ENCODE data around the gene GPR61.

The GPR61 gene

GRCh38 chr1:109509176-109510134 lies 30.2 kb upstream of the GPR61 start, which contains the start of gene AMIGO1:
AMIGO1 (minus strand) TSS chr1:109509727; CDS start chr1:109508912, 815 bp downstream.
- peak; percentile 58 for DNase-seq

DNA sequence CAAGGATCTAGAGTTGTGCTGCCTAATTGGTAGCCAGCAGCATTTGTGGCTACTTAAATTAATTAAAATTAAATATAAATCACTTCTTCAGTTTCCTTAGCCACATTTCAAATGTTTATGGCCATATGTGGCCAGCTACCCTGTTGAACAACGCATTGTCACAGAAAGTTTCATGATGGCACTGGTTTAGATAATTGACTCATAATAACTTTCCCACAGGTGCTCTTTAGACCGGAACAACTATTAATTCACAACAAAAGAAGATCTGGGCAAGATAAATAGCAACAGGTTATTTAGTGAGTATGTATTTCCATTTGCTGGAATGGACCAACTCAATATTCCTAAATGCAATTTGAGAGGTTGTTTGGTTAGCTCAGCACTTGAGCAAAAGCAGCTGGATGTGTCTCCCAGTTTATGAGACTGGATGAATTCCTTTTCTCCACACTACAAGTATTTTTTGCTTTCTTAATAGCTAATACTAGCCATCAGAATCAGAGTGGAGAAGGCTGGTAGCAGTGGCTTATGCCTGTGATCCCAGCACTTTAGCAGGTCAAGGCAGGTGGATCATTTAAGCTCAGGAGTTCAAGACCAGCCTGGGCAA lies 26.5 kb upstream of the GPR61 start:
- DNase-seq: no peak

DNA sequence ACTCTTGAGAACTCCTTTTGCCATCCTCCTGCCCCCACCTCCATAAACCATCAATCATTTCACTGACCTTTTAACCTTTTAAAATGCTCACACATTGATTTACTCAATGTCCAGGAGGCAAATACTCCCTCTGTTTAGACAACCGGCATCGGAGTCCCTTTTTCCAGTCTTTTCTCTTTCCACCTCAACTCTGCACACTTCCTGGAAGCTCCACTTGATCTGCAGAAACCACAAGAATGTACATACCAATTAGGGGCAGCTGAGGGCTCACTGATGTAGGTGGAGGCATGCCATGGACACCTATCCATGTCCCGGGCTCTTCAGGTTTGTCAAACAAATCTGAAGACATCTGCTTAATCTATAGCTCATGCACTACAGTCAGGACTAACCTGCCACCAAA lies 24.8 kb upstream of the GPR61 start:
- DNase-seq: no peak

DNA sequence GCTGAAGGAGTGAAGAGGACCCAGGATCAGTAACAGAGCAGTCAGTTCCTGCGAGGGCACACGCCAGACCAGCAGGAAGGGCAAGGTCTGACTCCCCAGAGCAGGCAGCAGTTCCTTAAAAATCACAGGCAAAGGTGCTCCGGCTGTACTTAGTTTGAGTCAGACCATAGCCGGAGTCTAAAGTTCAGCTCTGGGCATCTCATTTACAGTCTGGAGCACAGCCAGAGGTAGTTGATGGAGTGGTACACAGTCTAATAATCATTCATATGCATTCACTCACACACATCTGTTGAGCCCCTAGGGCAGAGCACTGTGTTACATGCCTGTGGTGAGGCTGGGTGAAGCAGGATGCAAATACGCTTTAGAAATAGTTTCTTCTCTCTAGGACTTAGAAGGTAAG lies 22.8 kb upstream of the GPR61 start:
- no peak for DNase-seq

GRCh38 chr1:109517337-109517736 lies 22.3 kb upstream of the GPR61 start:
- DNase-seq: no peak

- DNase-seq: no peak
Observed at GRCh38 chr1:109521002-109521951, 18.4 kb upstream of the GPR61 start.

DNA sequence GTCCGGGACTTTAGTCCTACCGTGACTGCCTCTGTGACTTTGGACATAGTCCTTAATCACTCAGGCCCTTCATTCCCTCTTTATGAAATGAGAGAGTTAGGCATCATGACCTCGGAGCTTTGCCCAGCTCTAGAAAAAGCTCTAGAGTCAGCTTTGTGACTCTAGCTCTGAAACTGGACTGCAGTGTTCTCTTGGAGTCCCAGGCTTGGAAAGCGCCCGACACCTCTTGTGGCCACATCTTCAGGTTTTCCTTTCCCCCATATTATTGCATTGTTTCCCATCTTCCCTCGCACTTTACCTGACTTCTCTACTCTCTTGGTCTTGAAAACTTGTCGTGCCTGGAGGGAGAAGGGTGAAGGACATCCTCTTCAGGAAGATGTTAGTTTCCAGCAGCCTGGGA lies 17.6 kb upstream of the GPR61 start:
- DNase-seq: no peak

DNA sequence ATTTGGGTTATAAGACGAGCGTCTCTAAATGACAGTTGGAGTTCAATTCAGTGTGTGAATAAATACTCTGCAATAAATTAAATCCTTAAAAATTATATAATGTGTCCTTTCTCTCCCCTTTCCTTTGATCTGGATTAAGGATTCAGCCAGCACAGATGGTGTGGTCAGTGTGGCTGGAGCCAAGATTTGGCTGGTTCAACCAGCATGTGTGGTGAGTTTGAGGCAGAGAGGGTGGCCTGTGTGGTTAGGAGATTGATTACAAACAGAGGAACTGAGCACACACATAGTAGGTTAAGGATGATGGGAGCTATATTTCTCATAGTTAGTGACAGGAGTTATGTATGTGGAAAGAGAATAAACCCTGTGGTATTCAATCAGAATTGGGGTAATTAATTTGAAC lies 16.0 kb upstream of the GPR61 start:
- no peak for DNase-seq

DNA sequence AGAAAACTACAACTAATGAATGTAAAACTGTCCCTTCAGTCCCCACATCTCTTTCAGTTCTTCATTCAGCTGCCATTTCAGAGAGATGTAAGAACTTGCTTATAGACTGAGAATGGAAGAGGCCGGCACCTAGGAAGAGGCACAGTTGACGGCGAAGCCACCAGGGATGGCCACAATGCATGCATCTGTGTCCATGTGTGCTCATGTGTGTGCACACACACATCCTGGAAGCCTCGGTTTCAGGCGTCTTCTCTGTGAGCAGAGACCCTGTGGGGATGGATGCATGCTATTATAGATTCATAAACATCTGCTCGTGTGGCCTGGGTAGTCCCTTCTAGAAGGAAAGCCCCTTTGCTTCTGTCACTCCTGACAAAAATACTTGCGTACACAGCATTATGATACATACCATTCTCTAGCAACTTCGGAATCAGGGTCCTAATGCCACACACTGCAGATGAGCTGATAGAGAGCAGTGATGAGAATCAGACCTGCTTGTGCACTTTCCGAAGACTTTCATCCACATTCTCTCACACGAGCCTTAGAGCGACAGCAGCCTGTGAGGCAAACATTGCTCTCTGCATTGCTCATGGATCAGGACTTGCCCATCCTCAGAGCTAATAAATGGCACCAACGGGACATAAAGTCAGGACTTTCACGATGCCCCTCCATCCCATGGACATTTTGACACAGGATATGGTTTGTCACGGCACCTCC lies 12.4 kb upstream of the GPR61 start:
- DNase-seq: no peak

DNA sequence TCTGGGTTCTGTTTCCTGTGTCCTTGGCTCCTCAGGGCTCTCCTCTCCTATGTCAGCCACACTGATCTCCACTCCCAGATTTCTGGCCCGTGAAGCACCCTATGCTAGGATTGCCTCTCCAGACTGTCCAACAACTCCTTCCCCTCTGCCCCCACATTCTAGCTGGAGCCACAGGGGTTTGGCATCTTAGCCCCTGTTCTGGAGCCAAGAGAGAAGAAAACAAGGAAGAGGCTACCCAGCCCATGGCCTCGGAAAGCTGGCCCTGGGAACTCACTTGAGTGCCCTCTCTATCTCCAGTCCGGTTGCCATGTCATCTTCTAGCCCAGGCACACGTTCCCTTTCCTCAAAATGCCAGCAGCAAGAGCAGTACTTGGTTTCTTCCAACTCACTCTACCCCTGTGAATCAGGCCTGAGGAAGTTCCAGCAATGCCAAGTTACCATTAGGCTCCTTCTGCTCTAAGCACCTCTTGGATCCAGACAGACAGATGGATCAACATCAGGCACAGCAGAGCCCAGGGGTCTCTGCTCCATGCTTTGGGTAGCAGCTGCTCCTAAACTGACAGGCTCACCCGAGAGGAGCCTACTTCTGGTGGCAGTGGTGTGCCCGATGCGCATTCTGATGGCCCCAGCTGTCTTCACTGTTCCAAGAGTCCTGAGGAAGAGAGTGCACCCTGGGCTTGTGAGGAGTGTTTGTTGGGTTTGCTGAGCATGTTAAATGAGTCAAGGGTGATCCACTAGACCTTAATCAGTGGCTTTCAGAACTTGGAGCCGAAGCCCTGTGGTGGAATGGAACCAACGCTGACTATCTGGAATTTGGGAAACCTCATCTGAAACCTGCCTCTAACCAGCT lies 11.6 kb upstream of the GPR61 start:
- DNase-seq: no peak

- no peak for DNase-seq
Observed at GRCh38 chr1:109528712-109529111, 11.0 kb upstream of the GPR61 start.

GRCh38 chr1:109529881-109530456 lies 9.7 kb upstream of the GPR61 start:
- DNase-seq: no peak

DNA sequence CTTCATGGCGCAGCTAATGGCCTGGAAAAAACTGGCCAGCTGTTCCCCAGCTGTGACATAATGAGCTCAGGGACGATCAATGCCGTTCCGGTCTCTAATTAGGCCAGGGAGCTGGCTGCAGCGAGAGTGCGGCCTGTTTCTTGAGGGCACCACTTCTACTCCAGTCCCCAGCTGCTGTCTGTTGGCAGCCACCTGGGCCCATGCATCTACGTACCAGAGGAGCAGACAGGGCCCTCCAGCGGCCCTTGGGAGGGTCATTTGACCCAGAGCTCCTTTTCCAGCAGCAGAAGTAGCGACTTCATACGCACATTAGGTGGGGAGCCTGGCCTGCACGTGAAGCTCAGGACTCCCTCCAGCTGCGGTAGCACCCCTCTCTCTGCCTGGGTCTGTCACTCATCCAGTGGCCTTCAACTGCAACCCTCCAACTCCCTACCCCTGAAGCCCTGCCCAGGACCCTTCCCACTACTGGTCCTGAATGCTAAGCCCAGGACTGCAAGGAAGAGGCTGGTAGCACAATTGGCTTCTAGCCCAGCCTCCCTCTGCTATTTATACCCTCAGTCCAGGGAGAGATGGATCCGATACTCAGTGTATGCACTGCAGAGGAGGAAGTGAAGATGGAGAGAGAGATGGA lies 9.1 kb upstream of the GPR61 start:
- no peak for DNase-seq

DNA sequence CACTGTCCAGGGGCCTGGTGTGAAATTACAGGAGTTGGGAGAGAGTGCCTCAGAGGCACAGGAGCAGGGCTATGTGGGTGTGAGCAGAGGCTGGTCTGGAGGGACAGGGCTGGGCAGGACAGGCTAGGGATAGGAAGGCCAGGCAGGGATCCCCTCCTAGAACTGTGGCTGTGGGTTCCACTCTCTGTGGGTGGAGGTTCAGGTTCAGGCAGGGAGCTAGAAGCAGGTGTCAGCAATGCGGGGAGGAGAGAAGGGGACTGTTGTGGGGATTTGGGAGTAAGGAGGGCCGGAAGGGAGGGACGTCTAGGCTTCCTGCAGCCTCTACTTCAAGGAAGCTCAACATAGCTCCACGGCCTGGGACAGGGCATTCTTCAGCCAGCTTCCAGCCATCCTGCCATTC lies 8.3 kb upstream of the GPR61 start:
- DNase-seq: no peak

GRCh38 chr1:109531826-109532364 lies 7.8 kb upstream of the GPR61 start:
- DNase-seq: no peak

DNA sequence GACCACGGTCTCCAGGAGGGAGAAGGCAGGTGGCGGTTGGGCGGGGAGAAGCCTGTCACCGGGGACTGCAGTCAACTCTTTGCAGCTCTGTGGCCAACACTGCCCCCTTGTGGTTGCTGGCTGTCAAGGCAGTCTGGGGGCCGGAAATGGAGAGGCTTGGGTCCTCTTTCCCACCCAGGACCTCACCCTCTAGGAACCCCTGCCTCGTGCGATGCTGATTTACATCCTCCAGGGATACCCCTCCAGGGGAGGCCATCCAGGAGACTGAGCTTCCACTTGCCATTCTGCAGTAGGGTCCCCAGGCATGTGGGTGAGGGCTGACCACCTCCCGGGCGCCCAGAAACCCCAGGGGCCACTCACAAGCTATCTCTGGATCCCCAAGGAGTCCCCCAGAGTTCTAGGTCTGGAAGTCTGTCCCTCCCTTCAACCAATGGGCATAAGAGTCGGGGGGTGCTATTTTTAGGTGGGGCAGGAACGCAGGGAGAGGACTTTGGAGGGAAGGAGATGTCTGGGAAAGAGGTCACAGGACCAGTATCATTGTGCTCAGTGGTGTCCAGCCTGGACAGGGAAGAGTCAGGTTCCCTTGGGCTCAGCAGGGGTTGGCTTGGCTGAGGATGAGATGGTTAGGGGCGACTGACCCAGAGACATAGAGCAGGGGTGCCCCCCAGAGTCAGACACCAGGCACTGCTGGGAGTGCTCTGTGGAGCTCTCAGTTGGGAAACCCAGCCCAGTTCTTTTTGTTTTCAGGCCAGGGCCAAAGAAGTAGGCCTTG lies 7.1 kb upstream of the GPR61 start:
- peak; percentile 69 for DNase-seq

DNA sequence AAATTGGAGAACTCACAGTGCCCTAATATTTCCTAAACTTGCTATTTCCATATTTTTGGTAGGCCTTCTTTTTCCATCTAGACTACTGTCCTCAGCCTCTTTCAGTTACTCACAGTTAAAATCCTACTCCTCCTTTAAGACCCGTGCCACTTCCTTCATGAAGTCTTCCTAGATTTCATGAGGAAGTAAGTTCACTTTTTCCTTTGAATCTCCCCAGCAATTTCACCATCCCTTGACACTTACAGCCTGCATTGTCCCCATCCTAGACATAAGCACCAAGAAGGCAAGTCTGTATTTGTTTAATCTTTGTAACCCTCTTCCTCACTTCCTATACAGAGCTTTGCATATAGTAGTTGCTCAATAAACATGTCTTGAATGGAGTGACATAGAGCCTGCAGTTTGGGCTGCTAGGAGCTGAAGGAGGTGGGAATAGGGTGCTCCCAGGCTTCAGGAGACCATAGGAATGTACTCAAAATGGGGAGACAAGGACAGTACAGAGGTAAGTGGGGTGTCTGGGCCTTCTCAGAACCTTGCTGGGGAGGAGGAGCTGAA lies 5.3 kb upstream of the GPR61 start:
- no peak for DNase-seq

DNA sequence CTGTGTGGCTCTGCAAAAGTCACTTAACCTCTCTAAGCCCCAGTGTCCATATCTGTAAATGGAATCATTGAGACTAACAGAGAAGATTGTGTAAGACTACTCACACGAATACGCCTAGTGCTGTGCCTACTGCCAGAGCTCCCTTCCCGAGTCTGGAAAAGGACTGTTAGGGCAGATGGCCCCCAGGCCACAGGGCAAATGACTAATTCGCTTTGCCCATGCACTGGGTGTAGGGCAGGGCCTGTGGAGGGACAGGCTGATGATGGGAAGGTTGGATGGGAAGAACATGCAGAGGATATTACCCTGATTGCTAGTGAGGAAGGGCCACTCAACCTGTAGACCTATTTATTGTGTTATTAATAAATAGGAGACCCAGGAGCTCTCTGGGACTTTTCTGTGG lies 4.2 kb upstream of the GPR61 start:
- no peak for DNase-seq

GRCh38 chr1:109535971-109536491 lies 3.6 kb upstream of the GPR61 start:
- no peak for DNase-seq

Data from RPMI8226 (cell line).